HEK293T (cell line): ENCODE measurements around the gene NRP1.

Experiments used
- ARNT ChIP-seq: fragments of 450-650 bp; IDR thresholded peaks from 2 replicates; pipeline ENCODE4 v1.6.1; 2017; ENCODE audit warnings: mild to moderate bottlenecking
- BHLHE40 ChIP-seq: fragments of 450-650 bp; IDR thresholded peaks from 2 replicates; pipeline ENCODE4 v1.6.1; 2016; ENCODE audit warnings: mild to moderate bottlenecking, moderate library complexity, borderline replicate concordance
- CTBP1 ChIP-seq: fragments of 450-650 bp; IDR thresholded peaks from 2 replicates; pipeline ENCODE4 v1.6.1; 2016; ENCODE audit warnings: borderline replicate concordance
- ELF4 ChIP-seq: fragments of 450-650 bp; IDR thresholded peaks from 2 replicates; pipeline ENCODE4 v1.6.1; 2017; ENCODE audit warnings: antibody characterized with exemption
- FOXK2 ChIP-seq: fragments of 450-650 bp; IDR thresholded peaks from 2 replicates; pipeline ENCODE4 v1.6.1; 2016; ENCODE audit warnings: mild to moderate bottlenecking
- FOXM1 ChIP-seq: fragments of 450-650 bp; IDR thresholded peaks from 2 replicates; pipeline ENCODE4 v1.6.1; 2017; ENCODE audit warnings: mild to moderate bottlenecking, borderline replicate concordance
- HDGF ChIP-seq: fragments of 450-650 bp; IDR thresholded peaks from 2 replicates; pipeline ENCODE4 v1.6.1; 2017; ENCODE audit warnings: antibody characterized with exemption, borderline replicate concordance
- L3MBTL2 ChIP-seq: fragments of 450-650 bp; conservative IDR thresholded peaks from 2 replicates; pipeline ENCODE4 v1.6.1; 2016; ENCODE audit warnings: mild to moderate bottlenecking
- NFRKB ChIP-seq: fragments of 450-650 bp; IDR thresholded peaks from 2 replicates; pipeline ENCODE4 v1.6.1; 2016; ENCODE audit warnings: mild to moderate bottlenecking, moderate library complexity
- SP1 ChIP-seq: fragments of 450-650 bp; IDR thresholded peaks from 2 replicates; pipeline ENCODE4 v1.6.1; 2017
- ZNF384 ChIP-seq: fragments of 450-650 bp; IDR thresholded peaks from 2 replicates; pipeline ENCODE4 v1.6.1; 2016

GRCh38 chr10:33204031-33204430 is 130.4 kb downstream of the NRP1 start:
- TF ChIP-seq FOXM1 (no peak), BHLHE40 (no peak), ARNT (no peak), SP1 (no peak), ELF4 (no peak), CTBP1 (no peak), FOXK2 (no peak), ZNF384 (no peak), HDGF (no peak), L3MBTL2 (no peak), NFRKB (no peak)
